GM23338 (cell line): Measurements from ENCODE around the gene XAB2. TPM values are rescaled to one million over a fixed set of nuclear protein-coding genes. Genes with fewer than 3 reads are reported as not detected.

Experiments used
- ATAC-seq: fragments of 200-7000 bp; cut with Tn5 transposase; 3 replicates; pipeline ENCODE4 v1.9.1; 2020
- DNase-seq: peaks from one replicate; pipeline ENCODE4 v3.0.0-alpha.2; 2015; ENCODE audit warnings: low spot score
- H2AFZ ChIP-seq: fragments of 200-600 bp; sonication (generic); 2 replicates; pipeline ENCODE4 v1.8.0; 2016; ENCODE audit warnings: antibody characterized with exemption, mild to moderate bottlenecking, moderate library complexity
- H3F3A ChIP-seq: fragments of 200-600 bp; sonication (generic); replicated peaks from 2 replicates; pipeline ENCODE4 v1.8.0; 2017; ENCODE audit warnings: antibody characterized with exemption, mixed run types, low read depth
- H3K27ac ChIP-seq: fragments of 200-600 bp; sonication (generic); 2 replicates; pipeline ENCODE4 v1.6.1; 2016; ENCODE audit warnings: low read depth
- H3K27me3 ChIP-seq: fragments of 200-600 bp; sonication (generic); 2 replicates; pipeline ENCODE4 v1.8.0; 2016; ENCODE audit warnings: mild to moderate bottlenecking, mixed run types, moderate library complexity; ENCODE audit not compliant: insufficient read depth
- H3K36me3 ChIP-seq: fragments of 200-600 bp; sonication (generic); 2 replicates; pipeline ENCODE4 v1.8.0; 2016; ENCODE audit warnings: mild to moderate bottlenecking; ENCODE audit not compliant: insufficient read depth
- H3K4me1 ChIP-seq: fragments of 200-600 bp; sonication (generic); 2 replicates; pipeline ENCODE4 v1.8.0; 2016; ENCODE audit warnings: mild to moderate bottlenecking, moderate library complexity; ENCODE audit not compliant: insufficient read depth
- H3K4me2 ChIP-seq: fragments of 200-600 bp; sonication (generic); 2 replicates; pipeline ENCODE4 v1.7.1; 2017; ENCODE audit warnings: mixed run types
- H3K4me3 ChIP-seq: fragments of 200-600 bp; sonication (generic); 2 replicates; pipeline ENCODE4 v1.6.1; 2016; ENCODE audit warnings: mixed run types
- H3K79me2 ChIP-seq: fragments of 200-600 bp; sonication (generic); replicated peaks from 2 replicates; pipeline ENCODE4 v1.8.0; 2017; ENCODE audit warnings: mild to moderate bottlenecking; ENCODE audit not compliant: insufficient read depth
- H3K9me2 ChIP-seq: fragments of 200-600 bp; sonication (generic); 2 replicates; pipeline ENCODE4 v1.8.0; 2017; ENCODE audit not compliant: insufficient read depth
- H4K20me1 ChIP-seq: fragments of 200-600 bp; sonication (generic); replicated peaks from 2 replicates; pipeline ENCODE4 v1.8.0; 2017; ENCODE audit warnings: mild to moderate bottlenecking; ENCODE audit not compliant: insufficient read depth
- H3K27ac Mint-ChIP-seq: 2 replicates; pipeline ENCODE4 v1.8.0; 2020; ENCODE audit warnings: inconsistent platforms, mild to moderate bottlenecking, moderate library complexity, mixed read lengths
- H3K27me3 Mint-ChIP-seq: 3 replicates; pipeline ENCODE4 v1.8.0; 2022; ENCODE audit warnings: low read depth, mild to moderate bottlenecking, moderate library complexity, mixed read lengths, inconsistent platforms; ENCODE audit not compliant: insufficient read depth, poor library complexity
- H3K36me3 Mint-ChIP-seq: 3 replicates; pipeline ENCODE4 v1.8.0; 2021; ENCODE audit warnings: low read depth, mild to moderate bottlenecking, inconsistent platforms, moderate library complexity, mixed read lengths
- H3K4me1 Mint-ChIP-seq: 3 replicates; pipeline ENCODE4 v1.8.0; 2020; ENCODE audit warnings: mild to moderate bottlenecking, inconsistent platforms, mixed read lengths
- H3K4me3 Mint-ChIP-seq: 3 replicates; pipeline ENCODE4 v1.8.0; 2021; ENCODE audit warnings: moderate library complexity, mild to moderate bottlenecking, inconsistent platforms, mixed read lengths
- H3K9me3 Mint-ChIP-seq: 3 replicates; pipeline ENCODE4 v1.8.0; 2020; ENCODE audit warnings: moderate library complexity, mild to moderate bottlenecking, inconsistent platforms, mixed read lengths
- CREB1 ChIP-seq: fragments of 250-450 bp; sonication (Bioruptor Pico); IDR thresholded peaks from 2 replicates; pipeline ENCODE4 v1.5.0; 2020; ENCODE audit warnings: low read depth, mild to moderate bottlenecking, moderate library complexity
- CTCF ChIP-seq, 2 experiments: fragments of 200-600 bp in 1 of 2; sonication (generic) in 1 of 2; conservative IDR thresholded peaks; 2 replicates each; pipeline versions ENCODE4 v1.5.1 to v1.6.1; 2016 to 2017; ENCODE audit warnings: antibody characterized with exemption in 2 of 2, low read depth in 2 of 2, mild to moderate bottlenecking in 2 of 2, moderate library complexity in 1 of 2
- ETS1 ChIP-seq: IDR thresholded peaks from 2 replicates; pipeline ENCODE4 v1.6.1; 2016; ENCODE audit warnings: antibody characterized with exemption
- EZH2 ChIP-seq: fragments of 200-600 bp; sonication (generic); IDR thresholded peaks from one replicate; pipeline ENCODE4 v1.8.0; 2017; ENCODE audit warnings: antibody characterized with exemption, mild to moderate bottlenecking, low read depth; ENCODE audit not compliant: unreplicated experiment
- REST ChIP-seq: IDR thresholded peaks from one replicate; pipeline ENCODE4 v1.6.1; 2018; ENCODE audit warnings: antibody characterized with exemption; ENCODE audit not compliant: unreplicated experiment
- ZNF331 ChIP-seq: fragments of 250-450 bp; sonication (Bioruptor Pico); IDR thresholded peaks from 2 replicates; pipeline ENCODE4 v1.5.0; 2020; ENCODE audit warnings: low read depth, mild to moderate bottlenecking, moderate library complexity
- polyA plus RNA-seq: library from polyadenylated mRNA; unstranded; fragments of >200 nt; fragmentation: Nextera tagmentation; extraction: Ambion mirVana; gene quantifications from 2 replicates; pipeline ENCODE4 v1.2.1, GENCODE V29; 2016
- total RNA-seq: library from RNA; depleted of rRNA; stranded (reverse); fragments of >200 nt; shearing (Covaris generic); gene quantifications from 2 replicates; pipeline ENCODE4 v1.2.3, GENCODE V29; 2014

XAB2 gene
- total and polyA plus RNA-seq, 2 experiments from 2014 or later: 18.4 to 69.0 TPM

- H3K9me3 Mint-ChIP-seq: no peaks in the 10 kb centered on the region
- DNase-seq (no peak), ATAC-seq (no peak)
- H3K4me2 ChIP-seq: no peak overlapping the region
- H2AFZ ChIP-seq: no peak overlapping the region
- H3K9me2 ChIP-seq: no peaks in the 10 kb centered on the region
- no peak overlapping the region for H3K4me3 ChIP-seq
- no peak overlapping the region; the same call in 1 of the 2 replicates for H3K27ac Mint-ChIP-seq
- TF ChIP-seq EZH2 (no peak), ETS1 (no peak), REST (no peak), ZNF331 (no peak), CREB1 (no peak), CTCF (conservative IDR thresholded peaks at IDR 0.05; ENCODE audit: low read depth in 2 of 2) (no peak)
- H3K79me2 ChIP-seq: no peaks in the 10 kb centered on the region
- H3K4me3 Mint-ChIP-seq: no peak overlapping the region
- no peaks in the 10 kb centered on the region for H3K4me1 ChIP-seq
- peaks cover 8% of the 10 kb centered on the region for H3K27me3 Mint-ChIP-seq
- H3K36me3 Mint-ChIP-seq: peaks cover 25% of the 10 kb centered on the region
- no peaks in the 10 kb centered on the region for H3F3A ChIP-seq
- H3K27ac ChIP-seq: no peak overlapping the region
- no peaks in the 10 kb centered on the region for H3K36me3 ChIP-seq
- no peaks in the 10 kb centered on the region for H3K4me1 Mint-ChIP-seq
- no peaks in the 10 kb centered on the region for H3K27me3 ChIP-seq
- H4K20me1 ChIP-seq: no peaks in the 10 kb centered on the region; the same call in 1 of the 2 replicates
These were observed 14.2 kb downstream of the XAB2 start for GRCh38 chr19:7614859-7615741.
